Fibroblast of pulmonary artery (primary cell): ENCODE data around the gene UBR4.

Experiments
- DNase-seq: peaks from one replicate; pipeline ENCODE4 v3.0.0-alpha.2; 2010; ENCODE audit warnings: low read depth
- H3K4me3 ChIP-seq: replicated peaks from 2 replicates; pipeline ENCODE4 v1.5.1; 2011; ENCODE audit warnings: low read depth, mild to moderate bottlenecking, control low read depth, low read length, moderate library complexity
- CTCF ChIP-seq: IDR thresholded peaks from 2 replicates; pipeline ENCODE4 v1.5.1; 2011; ENCODE audit warnings: mild to moderate bottlenecking, control low read depth, low read length, inconsistent platforms; ENCODE audit errors: missing control alignments

The UBR4 gene

GRCh38 chr1:19169642-19170041 lies 40.4 kb downstream of the UBR4 start:
- no peak for DNase-seq
- TF ChIP-seq CTCF = no peak
- H3K4me3 ChIP-seq = no peak overlapping the region

- H3K4me3 ChIP-seq = no peak overlapping the region
- no peak for DNase-seq
- TF ChIP-seq CTCF = no peak
Observed at GRCh38 chr1:19167140-19167539, 42.9 kb downstream of the UBR4 start.

GRCh38 chr1:19166066-19166465 lies 44.0 kb downstream of the UBR4 start:
- DNase-seq = no peak
- H3K4me3 ChIP-seq = no peak overlapping the region
- TF ChIP-seq CTCF = no peak

GRCh38 chr1:19165501-19165900 lies 44.6 kb downstream of the UBR4 start:
- no peak overlapping the region for H3K4me3 ChIP-seq
- no peak for TF ChIP-seq CTCF
- DNase-seq = no peak

GRCh38 chr1:19164274-19165015 lies 45.6 kb downstream of the UBR4 start:
- H3K4me3 ChIP-seq = no peak overlapping the region
- peak; percentile 6 for DNase-seq
- no peak for TF ChIP-seq CTCF

GRCh38 chr1:19163261-19163660 lies 46.8 kb downstream of the UBR4 start:
- no peak overlapping the region for H3K4me3 ChIP-seq
- TF ChIP-seq CTCF = no peak
- peak; percentile 71 for DNase-seq

GRCh38 chr1:19160831-19161230 lies 49.2 kb downstream of the UBR4 start:
- DNase-seq = no peak
- TF ChIP-seq CTCF = no peak
- no peak overlapping the region for H3K4me3 ChIP-seq
